ENCODE measurements around the gene ACTG1.

Gene ACTG1

GRCh38 chr17:81494626-81495377 is 17.8 kb downstream of the ACTG1 start:
- intact Hi-C loops (cut with DNase I; ENCODE audit: low total_unique reads), result loop anchor here (5.0 kb wide), 1 partner anchor 112 kb away; no protein-coding TSS in a partner anchor
- no peak for DNase-seq

DNA sequence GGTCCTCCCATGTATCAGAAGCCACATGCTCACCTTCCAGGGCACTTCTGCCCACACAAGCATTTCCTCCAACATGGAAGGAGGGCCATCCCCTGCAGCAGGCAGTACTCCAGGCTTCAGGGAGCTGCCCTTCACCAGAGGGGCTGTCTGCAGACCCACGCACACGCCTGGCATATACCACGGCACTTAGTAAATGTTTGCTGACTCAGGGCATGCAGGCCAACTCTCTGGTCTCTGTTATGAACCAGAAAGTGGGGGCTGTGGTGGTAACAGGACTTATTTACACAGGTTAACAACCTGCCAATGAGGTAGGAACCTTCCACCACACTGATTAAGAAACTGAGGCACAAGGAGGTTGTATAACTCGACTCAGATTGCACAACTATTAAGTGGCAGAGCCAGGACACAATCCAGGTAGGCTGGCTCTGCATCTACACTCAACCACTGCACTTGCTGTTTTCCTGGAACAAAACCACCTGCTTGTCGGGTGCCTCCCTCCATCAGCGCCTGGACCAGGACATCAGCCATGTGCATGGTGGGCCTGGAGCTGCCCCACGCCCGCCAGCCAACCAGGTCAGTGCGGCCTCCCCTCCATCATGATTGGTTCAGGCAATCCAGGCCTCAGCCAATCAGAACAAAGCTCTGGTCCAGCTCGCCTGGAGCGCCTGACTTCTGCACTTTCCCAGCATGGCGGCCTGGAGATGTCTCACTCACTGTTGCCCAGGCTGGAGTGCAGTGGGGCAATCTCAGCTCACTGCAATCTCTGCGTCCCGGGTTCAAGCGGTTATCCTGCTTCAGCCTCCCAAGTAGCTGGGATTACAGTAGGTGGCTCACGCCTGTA is 19.2 kb downstream of the ACTG1 start:
- H3K4me3 ChIP-seq, result no peak overlapping the region
- intact Hi-C loops (cut with DNase I; ENCODE audit: low total_unique reads), result no loop called here
- no peak overlapping the region for H3K27ac ChIP-seq
- no peaks in the 10 kb centered on the region for H3K36me3 ChIP-seq
- H3K9me3 ChIP-seq, result no peaks in the 10 kb centered on the region
- DNase-seq, result no peak
- peaks cover 0 to 19% (median 8%) of the 10 kb centered on the region in 4 donors for H3K4me1 ChIP-seq
- TF ChIP-seq CTCF (IDR thresholded peaks at IDR 0.05), result no peak
- peaks cover 0 to 11% of the 10 kb centered on the region in 2 donors for H3K27me3 ChIP-seq

More at GRCh38 chr17:81494626-81495377, 17.8 kb downstream of the ACTG1 start:
- no peak for TF ChIP-seq CTCF (IDR thresholded peaks at IDR 0.05)
- Histone ChIP-seq H3K27me3 (peaks cover 0 to 8% of the 10 kb centered on the region in 2 donors), H3K9me3 (no peaks in the 10 kb centered on the region), H3K36me3 (no peaks in the 10 kb centered on the region), H3K27ac (no peak overlapping the region), H3K4me3 (no peak overlapping the region), H3K4me1 (peaks cover 0 to 18% (median 8%) of the 10 kb centered on the region in 4 donors)

DNA sequence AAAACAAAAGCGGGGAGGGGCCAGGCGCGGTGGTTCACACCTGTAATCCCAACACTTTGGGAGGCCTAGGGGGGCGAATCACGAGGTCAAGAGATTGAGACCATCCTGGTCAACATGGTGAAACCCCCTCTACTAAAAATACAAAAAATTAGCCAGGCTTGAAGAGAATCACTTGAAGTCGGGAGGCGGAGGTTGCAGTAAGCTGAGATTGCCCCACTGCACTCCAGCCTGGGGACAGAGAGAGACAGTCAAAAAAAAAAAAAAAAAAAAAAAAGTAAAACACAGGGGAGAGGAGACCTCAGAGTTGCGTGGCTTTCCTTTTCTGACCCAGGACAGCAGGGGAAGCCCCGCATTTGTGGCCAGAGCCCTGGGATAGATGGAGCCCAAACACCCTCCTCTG is 19.9 kb downstream of the ACTG1 start:
- Histone ChIP-seq H3K4me3 (no peak overlapping the region), H3K27me3 (peaks cover 0 to 11% of the 10 kb centered on the region in 2 donors), H3K4me1 (peaks cover 0 to 23% (median 13%) of the 10 kb centered on the region in 4 donors), H3K9me3 (no peaks in the 10 kb centered on the region), H3K27ac (no peak overlapping the region), H3K36me3 (no peaks in the 10 kb centered on the region)
- intact Hi-C loops (cut with DNase I; ENCODE audit: low total_unique reads), result no loop called here
- no peak for DNase-seq
- TF ChIP-seq CTCF (IDR thresholded peaks at IDR 0.05), result no peak

DNA sequence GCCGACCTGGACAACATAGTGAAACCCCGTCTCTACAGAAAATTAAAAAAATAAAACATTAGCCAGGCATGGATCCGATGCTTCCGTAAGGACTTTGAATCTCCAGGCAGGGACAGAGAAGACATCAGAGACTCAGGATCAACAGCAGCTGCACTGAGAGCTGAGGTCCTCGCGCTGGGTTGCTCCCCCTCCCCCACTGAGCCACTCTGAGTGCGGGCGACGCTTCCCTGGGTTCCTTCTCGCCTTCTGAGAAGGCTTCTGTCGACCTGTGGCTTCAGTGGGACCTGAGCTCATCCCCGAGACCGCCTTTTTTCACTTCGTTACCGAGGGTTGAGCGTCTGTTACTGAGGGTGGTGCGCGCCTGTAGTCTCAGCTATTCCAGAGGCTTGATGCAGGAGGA is 20.4 kb downstream of the ACTG1 start:
- no peak overlapping the region for H3K27ac ChIP-seq
- no peak for TF ChIP-seq CTCF (IDR thresholded peaks at IDR 0.05)
- no peak for DNase-seq
- H3K4me1 ChIP-seq, result peaks cover 0 to 28% (median 17%) of the 10 kb centered on the region in 4 donors
- H3K27me3 ChIP-seq, result peaks cover 0 to 11% of the 10 kb centered on the region in 2 donors
- no peaks in the 10 kb centered on the region for H3K9me3 ChIP-seq
- H3K36me3 ChIP-seq, result no peaks in the 10 kb centered on the region
- intact Hi-C loops (cut with DNase I; ENCODE audit: low total_unique reads), result no loop called here
- H3K4me3 ChIP-seq, result no peak overlapping the region

DNA sequence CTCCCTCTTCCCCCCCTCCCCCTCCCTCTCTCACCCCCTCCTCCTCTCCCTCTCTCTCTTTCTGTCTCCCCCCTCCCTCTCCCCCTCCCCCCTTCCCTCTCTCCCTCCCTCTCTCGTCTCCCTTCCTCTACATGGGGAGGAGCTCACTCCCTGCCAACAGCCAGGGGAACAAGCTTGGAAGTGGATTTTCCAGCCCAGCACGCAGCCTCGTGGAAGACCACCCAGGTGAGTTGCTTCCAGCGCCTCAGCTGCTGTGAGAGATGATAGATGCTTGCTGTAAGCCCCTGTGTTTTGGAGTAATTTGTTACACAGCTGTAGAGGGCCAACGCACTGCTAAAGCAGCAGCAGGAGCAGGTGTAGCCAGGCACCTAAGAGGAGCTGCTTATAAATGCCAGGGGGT is 20.8 kb downstream of the ACTG1 start:
- intact Hi-C loops (cut with DNase I; ENCODE audit: low total_unique reads), result no loop called here
- Histone ChIP-seq H3K36me3 (no peaks in the 10 kb centered on the region), H3K4me1 (peaks cover 0 to 29% (median 17%) of the 10 kb centered on the region in 4 donors), H3K27ac (no peak overlapping the region), H3K27me3 (peaks cover 0 to 11% of the 10 kb centered on the region in 2 donors), H3K4me3 (no peak overlapping the region), H3K9me3 (no peaks in the 10 kb centered on the region)
- no peak for DNase-seq
- TF ChIP-seq CTCF (IDR thresholded peaks at IDR 0.05), result no peak

Measured in tibial artery (tissue), 4 donors.